ENCODE data around the gene PLEKHA8.

GRCh38 chr7:30157204-30157603 is 129.0 kb downstream of the PLEKHA8 start:
- no peak for TF ChIP-seq CTCF (IDR thresholded peaks at IDR 0.05 in 4 of 5, conservative IDR thresholded peaks at IDR 0.05 in 1 of 5)
- no peak for TF ChIP-seq POLR2A (IDR thresholded peaks at IDR 0.05)
